ENCODE measurements around the gene DAB2. TPM values are rescaled to one million over a fixed set of nuclear protein-coding genes. Genes with fewer than 3 reads are reported as not detected.

Gene DAB2
- total and polyA plus RNA-seq, 2 donors (not counting 1 experiment from before 2014, with no cell fraction given): 217 to 538 TPM

DNA sequence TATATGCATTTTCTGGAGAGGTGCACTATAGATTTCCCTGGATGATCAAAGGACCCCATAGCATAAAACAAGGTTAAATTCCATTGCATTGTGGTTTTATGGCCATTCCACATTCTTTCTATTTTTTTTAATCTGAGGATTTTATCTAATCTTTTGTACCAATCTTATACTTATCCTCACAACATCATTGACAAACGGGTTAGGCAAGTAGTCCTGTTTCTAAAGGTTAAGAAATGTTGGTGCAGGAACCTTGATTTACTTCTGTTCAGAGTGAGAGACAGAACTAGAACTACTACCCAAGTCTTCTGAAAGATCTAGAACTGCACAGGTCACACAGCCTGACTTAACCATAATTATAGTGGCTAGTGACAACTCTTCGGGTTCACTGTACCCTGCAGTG lies 5.7 kb upstream of the DAB2 start:
- H3K4me1 ChIP-seq (ENCODE audit: control insufficient read depth, extremely low read depth, insufficient read depth, low read length): peaks cover 7% of the 10 kb centered on the region
- no peaks in the 10 kb centered on the region for H3K36me3 ChIP-seq (ENCODE audit: control insufficient read depth, insufficient read depth, low read length)
- H4K20me1 ChIP-seq (ENCODE audit: control insufficient read depth, extremely low read depth, insufficient read depth, low read length): no peaks in the 10 kb centered on the region
- no peak overlapping the region for H3K27ac ChIP-seq (ENCODE audit: insufficient read depth, low read length)
- no peak overlapping the region for H3K4me2 ChIP-seq (ENCODE audit: extremely low read depth, insufficient read depth, low read length)
- no peaks in the 10 kb centered on the region for H3K27me3 ChIP-seq (ENCODE audit: control insufficient read depth, insufficient read depth, low read length)
- H2AFZ ChIP-seq (ENCODE audit: low read length): no peak overlapping the region
- no peaks in the 10 kb centered on the region for H3K79me2 ChIP-seq (ENCODE audit: control insufficient read depth, insufficient read depth, low read length)
- H3K4me3 ChIP-seq (replicated peaks in 1 of 4; ENCODE audit: control extremely low read depth in 1 of 4, insufficient read depth in 1 of 4, low read depth in 3 of 4, low read length in 4 of 4): no peak overlapping the region
- H3K9ac ChIP-seq (ENCODE audit: insufficient read depth, low read length): no peak overlapping the region
- H3K9me3 ChIP-seq (ENCODE audit: control insufficient read depth, insufficient read depth, low read depth, low read length): no peaks in the 10 kb centered on the region
- no peak for DNase-seq (ENCODE audit: low read depth in 2 of 2)
- no peak for TF ChIP-seq EZH2 (IDR thresholded peaks at IDR 0.05; ENCODE audit: low read length, missing control alignments)
- TF ChIP-seq, protein P1, sequence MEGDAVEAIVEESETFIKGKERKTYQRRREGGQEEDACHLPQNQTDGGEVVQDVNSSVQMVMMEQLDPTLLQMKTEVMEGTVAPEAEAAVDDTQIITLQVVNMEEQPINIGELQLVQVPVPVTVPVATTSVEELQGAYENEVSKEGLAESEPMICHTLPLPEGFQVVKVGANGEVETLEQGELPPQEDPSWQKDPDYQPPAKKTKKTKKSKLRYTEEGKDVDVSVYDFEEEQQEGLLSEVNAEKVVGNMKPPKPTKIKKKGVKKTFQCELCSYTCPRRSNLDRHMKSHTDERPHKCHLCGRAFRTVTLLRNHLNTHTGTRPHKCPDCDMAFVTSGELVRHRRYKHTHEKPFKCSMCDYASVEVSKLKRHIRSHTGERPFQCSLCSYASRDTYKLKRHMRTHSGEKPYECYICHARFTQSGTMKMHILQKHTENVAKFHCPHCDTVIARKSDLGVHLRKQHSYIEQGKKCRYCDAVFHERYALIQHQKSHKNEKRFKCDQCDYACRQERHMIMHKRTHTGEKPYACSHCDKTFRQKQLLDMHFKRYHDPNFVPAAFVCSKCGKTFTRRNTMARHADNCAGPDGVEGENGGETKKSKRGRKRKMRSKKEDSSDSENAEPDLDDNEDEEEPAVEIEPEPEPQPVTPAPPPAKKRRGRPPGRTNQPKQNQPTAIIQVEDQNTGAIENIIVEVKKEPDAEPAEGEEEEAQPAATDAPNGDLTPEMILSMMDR (conservative IDR thresholded peaks at IDR 0.05 in 1 of 2, IDR thresholded peaks at IDR 0.05 in 1 of 2; ENCODE audit: low read depth in 1 of 2, low read length in 2 of 2): no peak

DNA sequence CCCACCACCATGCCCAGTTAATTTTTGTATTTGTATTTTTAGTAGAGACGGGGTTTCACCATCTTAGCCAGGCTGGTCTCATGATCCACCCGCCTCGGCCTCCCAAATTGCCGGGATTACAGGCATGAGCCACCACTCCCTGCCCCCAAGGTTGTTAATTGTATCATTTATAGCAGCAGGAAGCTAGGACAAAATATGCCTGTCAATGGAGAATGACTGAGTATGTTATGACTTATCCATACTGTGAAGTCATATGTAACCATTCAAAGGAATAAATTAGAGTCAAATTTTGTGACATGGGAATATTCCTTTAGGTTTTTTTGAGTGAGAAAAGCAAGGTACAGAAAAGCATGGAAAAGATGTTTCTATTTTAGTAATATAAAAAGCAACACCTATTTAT lies 3.9 kb upstream of the DAB2 start:
- no peak overlapping the region for H3K9ac ChIP-seq (ENCODE audit: insufficient read depth, low read length)
- H3K27me3 ChIP-seq (ENCODE audit: control insufficient read depth, insufficient read depth, low read length): no peaks in the 10 kb centered on the region
- H2AFZ ChIP-seq (ENCODE audit: low read length): no peak overlapping the region
- no peak overlapping the region for H3K4me3 ChIP-seq (replicated peaks in 1 of 4; ENCODE audit: control extremely low read depth in 1 of 4, insufficient read depth in 1 of 4, low read depth in 3 of 4, low read length in 4 of 4)
- no peak overlapping the region for H3K4me2 ChIP-seq (ENCODE audit: extremely low read depth, insufficient read depth, low read length)
- H3K36me3 ChIP-seq (ENCODE audit: control insufficient read depth, insufficient read depth, low read length): no peaks in the 10 kb centered on the region
- no peaks in the 10 kb centered on the region for H4K20me1 ChIP-seq (ENCODE audit: control insufficient read depth, extremely low read depth, insufficient read depth, low read length)
- TF ChIP-seq, protein P1 (conservative IDR thresholded peaks at IDR 0.05 in 1 of 2, IDR thresholded peaks at IDR 0.05 in 1 of 2; ENCODE audit: low read depth in 1 of 2, low read length in 2 of 2): no peak
- no peak for TF ChIP-seq EZH2 (IDR thresholded peaks at IDR 0.05; ENCODE audit: low read length, missing control alignments)
- H3K79me2 ChIP-seq (ENCODE audit: control insufficient read depth, insufficient read depth, low read length): peaks cover 11% of the 10 kb centered on the region
- no peak overlapping the region for H3K27ac ChIP-seq (ENCODE audit: insufficient read depth, low read length)
- H3K9me3 ChIP-seq (ENCODE audit: control insufficient read depth, insufficient read depth, low read depth, low read length): no peaks in the 10 kb centered on the region
- peak in 1 of 2 donors; percentile 46 for DNase-seq (ENCODE audit: low read depth in 2 of 2)
- H3K4me1 ChIP-seq (ENCODE audit: control insufficient read depth, extremely low read depth, insufficient read depth, low read length): peaks cover 7% of the 10 kb centered on the region

DNA sequence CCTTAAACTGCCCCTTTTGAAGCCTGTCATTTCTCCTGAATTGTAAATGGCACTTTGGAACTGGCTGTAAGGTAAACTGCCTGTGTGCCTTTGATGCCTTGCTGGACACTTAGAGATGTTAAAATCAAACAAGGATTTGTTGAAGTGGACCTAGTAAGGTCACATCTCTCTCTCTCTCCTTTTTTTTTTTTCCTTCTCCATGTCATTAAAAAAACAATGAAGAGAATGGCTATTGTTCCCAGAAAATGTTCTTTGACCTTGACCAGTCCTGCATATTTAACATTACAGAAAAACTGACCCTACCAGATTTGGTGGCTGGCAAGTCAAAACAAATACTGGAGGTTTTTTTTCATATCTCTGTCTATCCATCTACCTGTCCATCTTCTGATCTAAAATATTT lies 2.9 kb upstream of the DAB2 start:
- Histone ChIP-seq H3K79me2 (ENCODE audit: control insufficient read depth, insufficient read depth, low read length) (peaks cover 21% of the 10 kb centered on the region), H4K20me1 (ENCODE audit: control insufficient read depth, extremely low read depth, insufficient read depth, low read length) (no peaks in the 10 kb centered on the region), H3K4me3 (replicated peaks in 1 of 4; ENCODE audit: control extremely low read depth in 1 of 4, insufficient read depth in 1 of 4, low read depth in 3 of 4, low read length in 4 of 4) (no peak overlapping the region), H3K36me3 (ENCODE audit: control insufficient read depth, insufficient read depth, low read length) (no peaks in the 10 kb centered on the region), H3K9ac (ENCODE audit: insufficient read depth, low read length) (no peak overlapping the region), H3K4me1 (ENCODE audit: control insufficient read depth, extremely low read depth, insufficient read depth, low read length) (peaks cover 7% of the 10 kb centered on the region), H3K27me3 (ENCODE audit: control insufficient read depth, insufficient read depth, low read length) (no peaks in the 10 kb centered on the region), H3K27ac (ENCODE audit: insufficient read depth, low read length) (peak overlapping the region; percentile 43), H3K4me2 (ENCODE audit: extremely low read depth, insufficient read depth, low read length) (peak overlapping the region; percentile 84), H2AFZ (ENCODE audit: low read length) (peak overlapping the region; percentile 72), H3K9me3 (ENCODE audit: control insufficient read depth, insufficient read depth, low read depth, low read length) (no peaks in the 10 kb centered on the region)
- DNase-seq (ENCODE audit: low read depth in 2 of 2): no peak
- TF ChIP-seq EZH2 (IDR thresholded peaks at IDR 0.05; ENCODE audit: low read length, missing control alignments): no peak
- TF ChIP-seq, protein P1 (conservative IDR thresholded peaks at IDR 0.05 in 1 of 2, IDR thresholded peaks at IDR 0.05 in 1 of 2; ENCODE audit: low read depth in 1 of 2, low read length in 2 of 2): no peak

All from fibroblast of lung (primary cell).